Measurements from ENCODE around the gene CHRNB2. TPM values are rescaled to one million over a fixed set of nuclear protein-coding genes. Genes with fewer than 3 reads are reported as not detected.
A peak's percentile ranks its signal among the peaks of the same experiment; 100 is the strongest.

Gene CHRNB2
- total and polyA plus RNA-seq, 2 of the 8 experiments (the other 6 are each of a cell fraction or from before 2014, with no cell fraction given) = 3.1 to 4.1 TPM

GRCh38 chr1:154558720-154559465 lies 8.7 kb upstream of the CHRNB2 start (continued):
- TF ChIP-seq USF2 (IDR thresholded peaks at IDR 0.05; ENCODE audit: low read length) (peak; percentile 100), SRF (IDR thresholded peaks at IDR 0.05; ENCODE audit: low read depth, low read length) (no peak), ATF3 (IDR thresholded peaks at IDR 0.05; ENCODE audit: insufficient read depth, low read depth, low read length) (peak; percentile 99), SIRT6 (IDR thresholded peaks at IDR 0.05; ENCODE audit: low read length) (no peak), CBX8 (IDR thresholded peaks at IDR 0.05; ENCODE audit: borderline replicate concordance, low read depth, low read length) (no peak), RNF2 (IDR thresholded peaks at IDR 0.05; ENCODE audit: borderline replicate concordance, low read depth, low read length, missing control alignments, poor library complexity, severe bottlenecking) (peak; percentile 57), BCL11A (IDR thresholded peaks at IDR 0.05; ENCODE audit: low read depth in 2 of 2, low read length in 2 of 2) (no peak), GTF2F1 (IDR thresholded peaks at IDR 0.05; ENCODE audit: borderline replicate concordance, low read depth, low read length) (no peak), SP1 (IDR thresholded peaks at IDR 0.05; ENCODE audit: low read depth, low read length) (peak; percentile 61; the same call in 1 of the 2 replicates), TBP (IDR thresholded peaks at IDR 0.05; ENCODE audit: low read depth, low read length) (peak; percentile 49; the same call in 1 of the 2 replicates), CTCF (IDR thresholded peaks at IDR 0.05; ENCODE audit: control extremely low read depth in 1 of 3, insufficient read depth in 1 of 3, low read depth in 1 of 3, low read length in 3 of 3) (no peak), KDM4A (IDR thresholded peaks at IDR 0.05; ENCODE audit: low read depth, low read length, severe bottlenecking) (peak; percentile 67), CHD2 (IDR thresholded peaks at IDR 0.05; ENCODE audit: low read length) (no peak), HDAC6 (IDR thresholded peaks at IDR 0.05; ENCODE audit: low read depth, low read length) (no peak), CREB1 (IDR thresholded peaks at IDR 0.05) (peak; percentile 86), ZNF274 (IDR thresholded peaks at IDR 0.05; ENCODE audit: borderline replicate concordance, extremely low read depth, low read length) (no peak), TAF1 (IDR thresholded peaks at IDR 0.05; ENCODE audit: low read depth, low read length) (peak; percentile 48; the same call in 1 of the 2 replicates), YY1 (IDR thresholded peaks at IDR 0.05; ENCODE audit: low read depth, low read length) (peak; percentile 88; the same call in 1 of the 2 replicates), GABPA (IDR thresholded peaks at IDR 0.05; ENCODE audit: borderline replicate concordance, insufficient read depth, low read length) (no peak), SUZ12 (IDR thresholded peaks at IDR 0.05; ENCODE audit: low read length) (no peak)

All from H1 (cell line).